Ecto neural progenitor cell (in vitro differentiated cells): Measurements from ENCODE around the gene CERS1.

Source experiments
- DNase-seq: peaks from one replicate; pipeline ENCODE4 v3.0.0-alpha.2; 2018; ENCODE audit warnings: low spot score

Gene CERS1

DNA sequence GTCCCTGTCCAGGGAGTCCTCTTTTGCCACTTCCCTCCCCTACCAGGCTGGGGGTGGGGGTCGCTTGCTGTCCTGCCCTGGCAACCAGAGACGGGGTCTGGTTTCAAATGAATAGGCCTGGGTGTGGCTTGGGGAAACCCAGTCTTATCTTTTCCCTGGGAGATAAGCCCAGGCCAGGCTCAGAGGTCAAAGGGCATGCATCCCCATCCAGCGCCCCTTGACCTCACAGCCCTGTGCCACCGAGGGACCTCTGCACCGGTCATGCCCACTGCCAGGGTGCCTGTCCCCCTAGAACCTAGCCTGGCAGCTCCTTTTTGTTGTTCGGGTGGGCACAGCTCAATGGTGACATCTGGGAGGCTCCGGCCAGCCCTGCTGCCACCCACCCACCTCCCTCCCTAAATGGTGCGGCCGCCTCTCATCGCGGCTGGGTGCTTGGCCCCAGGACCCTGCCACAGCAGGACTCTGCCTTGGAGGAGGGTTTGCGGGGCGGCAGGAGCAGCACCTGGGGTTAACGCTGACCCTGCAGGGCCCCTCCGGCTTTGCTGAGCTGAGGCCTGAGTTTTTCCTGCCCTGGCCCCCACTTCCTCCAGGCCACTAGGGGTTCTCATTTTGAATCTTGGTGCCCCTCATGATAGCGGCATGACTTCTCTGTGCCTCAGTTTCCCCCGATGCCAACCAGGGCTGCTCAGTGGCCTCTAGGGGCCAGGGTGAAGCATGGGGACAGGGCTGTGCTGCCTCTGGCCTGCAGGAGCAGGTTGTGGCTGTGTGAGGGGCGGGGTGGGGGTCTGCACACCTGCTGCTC, 2.9 kb upstream of the CERS1 start:
- DNase-seq = peak; percentile 62

DNA sequence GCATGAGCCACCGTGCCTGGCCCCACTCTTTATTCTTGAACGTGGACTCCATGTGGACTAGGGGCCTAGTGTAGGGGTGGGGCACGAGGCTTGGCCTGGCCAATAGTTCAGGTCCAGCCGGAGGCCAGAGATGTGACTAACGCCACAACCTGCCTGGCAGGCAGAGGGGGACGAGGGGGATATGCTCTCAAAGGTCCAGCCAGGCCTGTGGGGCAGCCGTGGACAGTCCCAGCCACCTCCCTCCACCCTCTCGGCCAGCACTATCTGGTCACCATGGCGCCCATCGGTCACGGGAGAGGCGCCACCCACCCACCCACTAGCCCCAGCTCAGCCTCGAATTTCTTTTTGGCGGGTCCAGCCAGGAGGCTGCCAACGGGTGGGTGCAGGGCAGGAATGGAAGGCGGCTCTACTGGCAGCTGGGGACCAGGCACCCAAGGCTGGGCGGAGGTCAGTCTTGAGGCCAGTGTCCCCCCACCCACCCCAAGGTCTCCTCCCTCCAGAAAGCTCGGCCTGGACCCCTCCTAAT, 2.2 kb upstream of the CERS1 start:
- peak; percentile 62 for DNase-seq

DNA sequence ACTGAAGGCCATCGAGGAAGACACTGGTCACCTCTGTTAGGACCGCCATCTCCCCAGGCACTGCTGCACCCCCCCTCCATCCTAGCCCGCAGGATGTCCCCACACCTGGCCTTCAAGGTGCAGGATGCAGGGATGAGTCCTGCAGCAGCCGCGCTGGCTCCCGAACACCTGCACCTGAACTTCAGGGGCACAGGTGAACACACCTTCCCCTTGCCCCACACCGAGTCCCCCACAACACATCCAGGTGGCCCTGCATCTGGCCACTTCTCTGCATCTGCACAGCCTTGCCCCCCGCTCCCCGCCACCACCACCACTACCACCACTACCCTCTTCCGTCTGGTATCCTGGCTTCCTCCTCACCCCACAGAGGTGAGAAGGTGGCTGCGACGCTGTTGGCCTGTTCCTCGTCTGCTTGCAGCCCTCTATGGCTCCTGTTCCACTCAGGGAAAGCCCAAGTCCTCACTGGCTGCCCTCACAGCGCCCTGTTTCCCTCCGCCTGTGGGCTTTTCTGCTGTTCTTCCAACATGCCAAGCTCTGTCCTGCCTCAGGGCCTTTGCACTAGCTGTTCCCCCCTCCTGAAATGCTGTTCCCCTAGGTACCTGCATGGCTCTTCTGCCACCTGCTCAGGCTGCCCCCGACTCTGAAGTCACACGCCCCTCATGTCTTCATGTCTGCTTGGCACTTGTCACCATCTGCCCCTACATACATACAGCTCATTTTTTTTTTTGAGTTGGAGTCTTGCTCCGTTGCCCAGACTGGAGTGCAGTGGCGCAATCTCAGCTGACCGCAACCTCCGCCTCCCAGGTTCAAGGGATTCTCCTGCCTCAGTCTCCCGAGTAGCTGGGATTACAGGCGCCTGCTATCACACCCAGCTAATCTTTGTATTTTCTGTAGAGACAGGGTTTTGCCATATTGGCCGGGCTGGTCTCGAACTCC, 1.4 kb upstream of the CERS1 start:
- DNase-seq = no peak

DNA sequence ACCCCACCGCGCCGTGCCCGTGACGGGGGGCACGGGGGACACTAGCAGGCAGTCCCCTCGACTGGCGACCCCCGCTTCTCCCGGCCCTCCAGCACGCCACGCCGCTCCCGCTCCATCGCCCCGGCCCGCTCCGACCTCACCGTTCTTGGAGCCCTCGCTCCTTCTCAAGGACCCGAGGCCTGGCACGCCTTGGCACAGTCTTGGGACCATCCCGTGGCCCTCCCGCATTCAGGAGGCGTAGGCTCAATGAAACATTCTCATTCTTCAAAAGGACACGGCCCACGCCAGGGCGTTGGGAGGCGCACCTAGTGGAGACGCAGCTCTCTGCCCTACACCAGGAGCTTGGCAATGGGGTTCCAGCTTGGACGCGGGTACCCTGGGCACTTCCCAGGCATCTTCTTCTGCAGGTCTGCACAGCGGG, 473 bp upstream of the CERS1 start:
- no peak for DNase-seq

DNA sequence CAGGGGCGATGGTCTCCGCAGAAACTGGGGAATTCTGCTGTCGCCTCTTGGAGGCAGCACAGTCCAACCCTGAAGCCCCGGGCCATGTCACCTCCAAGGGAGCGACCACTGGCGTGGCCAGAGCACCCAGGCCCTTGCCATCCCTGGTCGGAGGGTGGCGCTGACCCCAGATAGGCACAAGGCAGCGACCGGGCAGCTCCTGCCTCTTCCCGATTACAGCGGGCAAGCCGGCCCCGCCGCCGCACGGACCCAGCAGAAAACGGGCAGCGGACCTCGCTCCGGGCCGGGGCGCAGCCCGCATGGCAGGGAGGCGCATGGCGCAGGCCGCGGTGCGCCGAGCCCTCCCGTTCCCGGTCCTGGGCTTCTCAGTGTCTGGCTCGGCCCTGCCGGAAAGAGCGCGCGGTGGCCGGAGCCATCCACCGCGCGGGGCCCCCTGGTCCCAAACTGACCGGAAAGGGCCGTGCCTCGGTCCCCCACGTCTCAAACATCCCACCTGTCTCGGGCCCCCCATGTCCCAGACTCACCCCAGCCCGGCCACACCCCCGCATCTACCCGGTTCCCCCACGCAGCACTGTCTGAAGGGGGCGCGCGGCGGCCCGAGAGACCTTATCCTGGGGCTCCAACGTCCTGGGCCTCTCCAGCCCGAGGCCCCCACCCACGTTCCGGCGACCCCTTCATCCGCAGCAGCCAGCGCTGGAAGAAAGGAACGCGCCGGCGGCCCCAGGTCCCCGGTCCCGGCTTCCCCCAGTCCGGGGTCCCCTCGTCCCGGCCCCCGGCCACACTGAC, 727 bp downstream of the CERS1 start:
- peak; percentile 86 for DNase-seq

DNA sequence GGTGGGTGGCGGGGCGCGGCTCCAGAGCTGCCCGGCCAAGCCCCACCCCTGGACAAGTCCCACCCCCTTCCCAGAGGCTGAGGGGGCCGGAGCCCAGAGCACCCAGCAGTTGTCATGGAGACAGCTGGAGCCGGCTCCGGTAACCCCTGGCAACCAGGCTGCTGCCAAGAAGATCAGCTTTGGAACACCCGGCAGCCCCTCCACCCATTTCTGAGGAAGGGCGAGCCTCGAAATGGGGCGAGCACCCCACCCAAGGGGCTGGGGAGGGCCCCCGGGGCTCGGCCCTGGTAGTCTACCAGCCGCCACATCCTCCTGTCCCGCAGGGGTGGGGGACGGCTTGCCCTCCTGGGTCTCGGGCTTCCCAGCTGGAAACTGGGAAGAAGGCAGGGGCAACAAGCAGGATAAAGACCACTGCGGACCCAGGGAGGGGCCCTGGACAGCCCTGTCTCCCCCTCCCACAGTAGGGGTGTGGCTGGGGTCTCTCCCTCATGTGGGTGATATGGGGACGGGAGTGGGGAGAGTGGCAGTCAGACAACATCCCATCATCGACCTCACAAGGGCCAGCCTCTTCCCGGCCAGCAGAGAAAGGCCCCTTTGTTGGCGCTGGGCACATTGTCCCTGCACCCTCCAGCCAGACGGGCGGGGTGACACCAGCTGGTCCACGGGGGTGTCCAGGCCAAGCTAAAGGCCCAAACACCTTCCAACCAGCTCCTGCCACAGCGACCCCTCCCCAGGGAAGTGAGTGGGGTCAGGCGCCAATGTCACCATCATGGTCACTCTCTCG, 1.5 kb downstream of the CERS1 start:
- DNase-seq = peak; percentile 83

DNA sequence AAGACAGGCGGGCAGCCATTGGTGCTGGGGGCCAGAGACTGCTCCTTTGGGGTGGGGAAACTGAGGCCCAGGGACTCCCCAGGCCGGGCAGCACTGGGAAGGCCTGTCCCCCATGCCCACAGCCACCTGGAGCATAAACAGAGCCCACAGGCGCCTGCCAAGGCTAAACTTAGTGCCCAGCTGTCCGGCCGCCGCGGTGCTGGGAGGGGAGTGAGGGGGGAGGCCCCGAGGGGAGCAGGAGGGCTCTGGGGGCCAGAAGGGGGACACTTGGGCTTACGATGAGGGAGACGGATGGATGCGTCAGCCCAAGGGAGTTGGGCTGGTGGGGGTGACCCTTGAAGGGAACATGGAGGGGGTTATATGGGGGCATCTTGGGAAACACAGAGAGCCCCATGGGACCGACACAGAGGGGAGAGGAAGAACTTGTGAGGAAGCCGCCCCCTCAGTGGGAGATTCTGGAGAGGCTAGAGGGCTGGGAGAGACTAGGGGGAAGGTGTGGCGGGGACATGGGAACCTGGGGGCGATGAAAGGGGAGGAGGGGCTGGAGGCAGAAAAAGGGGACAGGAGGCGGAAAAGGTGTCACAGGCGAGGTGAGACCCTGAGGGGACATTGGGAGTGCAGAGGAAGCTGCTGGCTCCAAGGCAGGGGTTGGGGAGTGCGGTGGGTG, 2.2 kb downstream of the CERS1 start:
- DNase-seq = no peak

DNA sequence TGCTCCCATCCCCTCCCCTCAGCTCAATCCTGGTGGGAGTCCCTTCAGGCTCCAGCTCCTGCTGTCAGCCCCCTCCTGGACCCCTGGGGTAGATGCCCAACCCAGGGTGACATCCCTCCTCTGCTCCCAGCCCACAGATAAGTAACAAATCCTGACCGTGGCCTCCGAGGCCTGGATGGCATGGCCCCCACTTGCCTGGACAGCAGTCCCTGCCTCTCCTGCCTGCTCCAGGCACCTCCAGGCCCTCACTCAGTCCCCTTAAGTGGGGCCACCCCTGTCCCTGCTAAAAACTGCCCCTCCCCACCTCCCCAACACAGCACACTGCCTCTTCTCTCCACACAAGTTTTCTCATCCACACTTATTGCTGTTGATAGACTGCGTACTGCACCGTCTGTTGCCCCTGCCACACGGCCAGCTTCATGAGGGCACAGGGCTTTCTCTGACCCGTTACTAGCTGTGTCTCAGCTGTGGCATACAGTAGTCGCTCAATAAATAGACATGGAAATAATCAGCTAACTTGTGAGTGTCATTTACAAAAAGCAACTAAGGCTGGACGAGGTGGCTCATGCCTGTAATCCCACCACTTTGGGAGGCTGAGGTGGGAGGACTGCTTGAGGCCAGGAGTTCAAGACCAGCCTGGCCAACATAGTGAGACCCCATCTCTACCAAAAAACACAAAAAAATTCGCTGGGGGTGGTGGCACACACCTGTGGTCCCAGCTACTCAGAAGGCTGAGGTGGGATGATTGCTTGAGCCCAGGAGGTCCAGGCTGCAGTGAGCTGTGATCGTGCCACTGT, 5.8 kb downstream of the CERS1 start:
- DNase-seq = no peak

DNA sequence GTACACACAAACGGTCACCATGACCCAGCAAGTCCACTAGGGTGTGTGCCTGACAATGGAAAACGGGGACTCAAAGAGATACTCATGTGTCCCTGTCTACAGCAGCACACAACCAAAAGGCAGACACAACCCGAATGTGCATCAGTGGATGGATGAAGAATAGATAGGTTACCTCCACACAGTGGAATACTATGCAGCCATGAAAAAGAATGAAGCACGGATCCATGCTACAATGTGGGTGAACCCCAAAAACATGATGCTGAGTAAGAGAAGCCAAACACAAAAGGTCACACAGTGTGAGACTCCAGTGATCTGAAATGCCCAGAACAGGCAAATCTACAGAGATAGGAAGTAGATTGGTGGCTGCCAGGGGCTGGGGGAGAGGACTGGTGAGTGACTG, 9.0 kb downstream of the CERS1 start:
- no peak for DNase-seq

DNA sequence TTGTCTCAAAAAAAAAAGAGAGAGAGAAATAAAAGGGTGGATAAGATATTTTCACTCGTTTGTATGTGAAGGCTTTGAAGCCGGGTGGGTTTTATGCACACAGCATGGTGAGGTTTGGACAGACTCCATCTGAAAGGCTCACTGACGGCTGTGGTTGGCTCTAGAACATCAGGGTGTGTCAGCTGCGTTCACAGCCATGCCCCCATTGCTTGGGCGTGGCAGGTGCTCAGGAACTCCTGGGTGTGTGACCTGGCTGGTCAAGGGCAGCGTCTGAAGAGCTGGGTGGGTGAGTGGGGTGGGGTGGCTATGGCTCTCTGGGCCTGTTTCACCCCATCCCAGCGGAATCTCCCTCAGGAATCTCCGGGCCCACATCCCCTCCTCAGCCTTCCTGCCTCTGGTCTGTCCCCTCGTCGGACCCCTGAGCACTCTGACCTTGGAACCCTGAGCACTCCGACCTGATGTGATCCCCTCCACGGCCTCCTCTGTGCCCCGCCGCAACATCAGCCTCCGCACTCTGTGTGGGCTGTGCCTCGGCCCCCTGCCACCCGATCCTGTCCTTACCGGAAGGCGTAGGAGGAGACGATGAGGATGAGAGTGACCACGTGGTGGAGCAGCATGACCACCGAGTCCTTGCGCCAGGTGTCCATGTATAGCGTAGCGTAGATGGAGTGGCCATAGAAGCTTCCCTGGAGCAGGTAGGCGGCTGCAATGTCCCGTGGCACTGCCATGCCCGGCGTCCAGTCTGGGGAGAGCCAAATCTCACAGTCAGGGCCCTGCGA, 12.2 kb downstream of the CERS1 start:
- no peak for DNase-seq

DNA sequence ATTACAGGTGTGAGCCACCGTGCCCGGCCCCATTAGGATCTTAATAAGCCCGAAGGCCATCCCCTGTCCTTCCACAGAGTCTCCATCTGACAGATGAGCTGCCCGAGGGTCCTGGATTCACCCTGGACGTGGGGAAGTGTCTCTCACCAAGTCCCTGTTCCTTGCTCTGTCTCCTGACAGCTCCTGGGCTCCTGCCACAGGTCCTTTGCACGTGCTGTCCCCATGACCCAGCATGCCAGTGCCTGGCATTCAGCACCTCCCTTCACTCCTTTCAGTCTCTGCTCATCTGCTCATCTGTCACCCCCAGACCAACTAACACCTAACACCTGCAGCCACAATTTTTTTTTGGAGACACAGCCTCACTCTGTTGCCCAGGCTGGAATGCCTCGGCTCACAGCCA, 14.5 kb downstream of the CERS1 start:
- DNase-seq = no peak

DNA sequence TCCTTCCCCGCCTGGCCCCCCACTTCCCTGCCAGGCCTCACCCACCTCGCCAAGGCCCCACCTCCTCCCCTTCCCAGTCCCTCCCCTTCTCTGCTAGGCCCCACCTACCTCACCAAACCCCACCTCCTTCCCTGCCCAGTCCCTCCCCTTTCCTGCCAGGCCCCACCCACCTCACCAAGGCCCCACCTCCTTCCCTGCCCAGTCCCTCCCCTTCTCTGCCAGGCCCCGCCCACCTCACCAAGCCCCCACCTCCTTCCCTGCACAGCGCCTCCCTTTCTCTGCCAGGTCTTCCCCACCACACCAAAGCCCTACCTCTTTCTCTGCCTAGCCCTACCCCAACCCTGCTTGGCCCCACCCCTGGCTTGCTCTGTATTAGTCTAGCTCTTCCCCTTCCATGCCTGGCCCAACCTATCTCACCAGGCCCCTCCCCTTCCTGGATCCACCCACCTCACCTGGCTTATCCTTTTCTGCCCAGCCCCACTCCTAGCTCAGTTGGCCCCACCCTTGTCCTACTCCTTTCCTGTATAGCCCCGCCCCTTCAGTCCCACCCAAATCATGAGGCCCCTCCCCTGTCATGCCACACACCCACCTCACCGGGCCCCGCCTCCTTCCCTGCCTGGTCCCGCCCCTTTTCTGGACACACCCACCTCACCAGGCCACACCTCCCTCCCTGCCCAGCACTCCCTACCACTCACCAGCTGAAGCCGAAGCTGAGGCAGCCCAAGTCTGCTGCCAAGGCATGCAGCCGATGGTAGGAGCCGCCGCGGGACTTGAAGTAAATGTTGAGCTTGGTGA, 16.2 kb downstream of the CERS1 start:
- no peak for DNase-seq

DNA sequence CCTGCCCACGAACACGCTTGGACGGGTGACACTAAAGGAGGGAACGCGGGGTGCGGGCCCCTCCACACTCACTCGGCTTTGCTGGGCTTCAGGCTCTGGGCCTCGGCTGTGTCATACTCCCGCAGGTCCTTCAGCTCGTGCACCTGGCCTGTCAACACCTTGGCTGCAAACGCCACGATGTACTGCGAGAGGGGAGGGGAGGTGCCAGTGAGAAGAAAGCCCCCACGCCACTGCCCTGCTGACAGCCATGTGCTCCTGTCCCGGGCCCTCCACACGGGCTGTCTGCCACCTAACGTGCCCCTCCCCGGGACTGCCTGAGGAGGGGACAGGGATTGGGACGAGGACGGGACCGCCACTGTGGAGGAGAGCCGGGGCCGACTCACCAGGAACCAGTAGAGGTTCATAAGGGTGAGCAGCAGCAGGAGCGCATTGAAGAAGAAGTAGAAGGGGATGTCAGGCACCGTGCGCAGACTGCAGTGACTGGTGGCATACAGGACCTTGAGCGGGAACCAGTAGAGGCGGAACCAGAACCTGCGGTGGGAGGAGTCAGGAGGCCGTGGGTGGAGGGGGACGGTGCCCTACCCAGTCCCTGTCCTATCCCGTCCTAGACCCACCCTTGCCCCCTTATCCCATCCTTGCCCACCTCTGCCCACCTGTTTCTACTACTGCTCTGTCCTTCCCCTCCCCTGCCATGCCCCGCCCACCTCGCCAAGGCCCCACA, 16.9 kb downstream of the CERS1 start:
- no peak for DNase-seq

DNA sequence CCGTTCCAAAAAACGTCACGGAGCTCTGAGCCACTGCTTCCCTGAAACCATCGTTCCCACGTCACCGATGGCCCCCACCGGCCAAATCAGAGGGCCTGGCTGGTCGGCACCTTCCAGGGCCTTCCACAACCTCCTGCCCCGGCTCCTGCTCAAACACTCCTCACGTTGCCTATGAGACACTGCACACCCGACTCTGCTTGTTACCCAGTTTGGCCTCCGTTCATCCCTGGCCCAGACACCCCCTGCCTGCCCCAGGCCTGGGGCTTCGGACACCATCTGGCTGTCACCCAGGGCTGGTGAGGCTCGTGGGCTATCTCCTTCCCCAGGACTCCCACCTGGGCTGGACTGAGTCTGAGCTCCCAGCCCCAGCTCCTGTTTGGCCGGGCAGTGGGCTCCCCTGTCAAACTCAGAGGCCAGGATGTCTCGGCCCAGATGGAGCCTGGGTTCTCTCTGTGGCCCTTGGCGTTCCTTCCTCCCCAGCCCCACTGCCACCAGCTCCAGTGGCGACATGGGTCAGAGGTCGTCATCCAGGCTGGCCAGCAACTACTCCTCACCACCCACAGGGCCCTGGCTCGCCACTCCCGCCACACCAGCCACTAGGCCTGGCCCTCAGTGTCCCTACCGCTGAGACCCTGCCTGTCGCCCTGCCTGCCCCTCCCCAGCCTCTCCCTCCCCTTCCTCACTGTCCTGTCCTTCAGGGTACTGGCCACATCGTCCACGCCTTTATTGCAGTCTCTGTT, 17.7 kb downstream of the CERS1 start:
- DNase-seq = no peak

DNA sequence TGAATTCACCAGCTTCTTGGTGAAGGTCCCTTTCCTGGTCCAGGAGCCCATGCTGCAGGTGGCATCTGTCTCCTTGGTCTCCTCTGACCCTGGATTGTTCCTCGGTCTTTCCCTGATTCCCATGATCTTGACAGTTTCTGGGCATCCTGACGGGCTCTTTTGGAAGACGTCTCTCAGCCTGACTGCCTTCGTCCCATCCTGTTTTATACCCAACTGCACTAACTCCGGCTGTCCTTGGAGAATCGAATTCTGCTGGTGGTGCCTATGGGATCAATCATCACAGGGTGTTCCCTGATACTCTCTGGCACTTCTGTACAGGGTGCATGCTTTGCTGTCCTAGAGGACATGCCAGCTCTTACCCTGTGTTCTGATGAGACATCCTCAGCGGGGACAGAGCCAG, 19.1 kb downstream of the CERS1 start:
- no peak for DNase-seq

DNA sequence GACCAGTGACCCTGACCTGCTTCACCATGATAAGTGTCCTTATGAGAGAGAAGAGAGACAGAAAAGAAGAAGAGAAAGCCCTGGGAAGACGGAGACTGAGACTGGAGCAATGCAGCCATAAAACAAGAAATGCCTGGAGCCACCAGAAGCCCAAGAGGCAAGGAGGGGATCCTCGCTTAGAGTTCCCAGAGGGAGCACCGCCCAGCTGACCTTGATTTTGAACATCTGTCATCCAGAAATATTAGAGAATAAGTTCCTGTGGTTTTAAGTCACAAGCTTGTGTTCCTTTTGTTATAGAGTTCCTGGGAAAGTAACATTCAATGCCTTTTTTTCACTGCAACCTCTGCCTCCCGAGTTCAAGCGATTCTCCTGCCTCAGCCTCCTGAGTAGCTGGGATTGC, 20.2 kb downstream of the CERS1 start:
- DNase-seq = no peak

DNA sequence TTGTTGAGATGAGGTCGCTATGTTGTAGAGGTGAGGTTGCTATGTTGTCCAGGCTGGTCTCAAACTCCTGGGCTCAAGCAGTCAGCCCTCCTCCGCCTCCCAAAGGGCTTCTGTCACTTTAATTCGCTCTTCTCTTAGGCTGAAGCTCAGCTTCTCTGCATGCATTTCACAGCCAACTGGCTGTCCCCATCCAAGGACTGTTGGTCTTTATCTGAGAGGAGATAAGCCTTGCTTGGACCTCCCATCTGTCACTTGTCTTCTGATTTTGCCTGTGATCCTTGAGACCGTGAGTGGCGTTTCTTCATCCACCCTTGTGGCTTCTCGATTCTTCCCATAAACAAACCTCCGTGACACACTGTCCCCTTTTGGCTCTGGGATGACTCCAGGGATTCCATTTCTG, 24.4 kb downstream of the CERS1 start:
- no peak for DNase-seq
